GM12892 (cell line): Measurements from ENCODE around the gene TTC17.
"Not testable (repeated sequence)": the region's sequence is repeated elsewhere in the genome, so short reads cannot be mapped to it uniquely, and the experiment has no call there.

ENCODE experiments used
- DNase-seq: peaks from one replicate; pipeline ENCODE4 v3.0.0; 2011; ENCODE audit not compliant: insufficient read length
- FAIRE-seq: peaks from 2 replicates; lab custom pipeline; 2011; peaks lifted over from hg19 to GRCh38; lab: Jason Lieb, UNC
- POLR2A ChIP-seq: IDR thresholded peaks from 2 replicates; pipeline ENCODE4 v1.6.1; 2011; ENCODE audit warnings: low read depth, low read length, control low read depth
- POLR2AphosphoS5 ChIP-seq: IDR thresholded peaks from 2 replicates; pipeline ENCODE4 v1.6.1; 2011; ENCODE audit warnings: low read depth, low read length, control low read depth
- TAF1 ChIP-seq: IDR thresholded peaks from 2 replicates; pipeline ENCODE4 v1.6.1; 2011; ENCODE audit warnings: low read depth, mild to moderate bottlenecking, control low read depth, low read length, borderline replicate concordance

Gene TTC17

GRCh38 chr11:43393765-43394355, 35.1 kb downstream of the TTC17 start:
- FAIRE-seq (no peak), DNase-seq (no peak)
- TF ChIP-seq TAF1 (no peak), POLR2AphosphoS5 (no peak), POLR2A (no peak)

- no peak for DNase-seq
- FAIRE-seq, result no peak
- TF ChIP-seq POLR2AphosphoS5 (no peak), POLR2A (no peak), TAF1 (no peak)
Measured at GRCh38 chr11:43396617-43397016, 37.9 kb downstream of the TTC17 start.

GRCh38 chr11:43397251-43397650, 38.5 kb downstream of the TTC17 start:
- TF ChIP-seq TAF1 (no peak), POLR2AphosphoS5 (no peak), POLR2A (no peak)
- DNase-seq (no peak), FAIRE-seq (peak; percentile 67)

GRCh38 chr11:43399983-43400630, 41.4 kb downstream of the TTC17 start:
- FAIRE-seq (no peak), DNase-seq (no peak)
- TF ChIP-seq POLR2A (no peak), TAF1 (no peak), POLR2AphosphoS5 (no peak)

DNA sequence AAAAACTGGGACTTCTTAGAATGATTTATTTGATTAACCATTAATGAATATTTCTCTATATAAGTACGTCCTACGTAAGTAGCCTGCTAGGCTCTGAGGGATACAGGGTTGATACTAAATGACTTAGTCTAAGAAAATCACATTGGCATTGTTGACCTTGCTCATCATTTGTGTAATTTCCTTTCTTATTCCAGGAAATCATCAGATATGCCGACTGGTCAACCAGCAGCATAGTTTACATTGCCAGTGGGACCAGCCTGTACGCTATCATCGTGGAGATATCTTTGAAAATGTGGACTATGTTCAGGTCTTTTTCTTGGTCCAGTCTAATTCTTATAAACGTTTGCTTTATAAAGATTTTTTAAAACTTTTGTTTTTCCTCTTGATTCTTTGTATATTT, 42.5 kb downstream of the TTC17 start:
- FAIRE-seq, result peak; percentile 58
- TF ChIP-seq TAF1 (no peak), POLR2AphosphoS5 (no peak)
- no peak for DNase-seq

GRCh38 chr11:43401811-43402210, 43.1 kb downstream of the TTC17 start:
- not testable (repeated sequence) for DNase-seq, FAIRE-seq

GRCh38 chr11:43403357-43404231, 44.9 kb downstream of the TTC17 start:
- no peak for DNase-seq
- no peak for TF ChIP-seq TAF1
- peak; percentile 62 for FAIRE-seq

- TF ChIP-seq POLR2AphosphoS5 (no peak), POLR2A (no peak), TAF1 (no peak)
- no peak for DNase-seq
- FAIRE-seq, result no peak
Measured at GRCh38 chr11:43404406-43404805, 45.7 kb downstream of the TTC17 start.

GRCh38 chr11:43404836-43405479, 46.2 kb downstream of the TTC17 start:
- no peak for FAIRE-seq
- DNase-seq, result no peak

GRCh38 chr11:43408277-43408676, 49.6 kb downstream of the TTC17 start:
- TF ChIP-seq POLR2A (no peak), TAF1 (no peak), POLR2AphosphoS5 (no peak)
- no peak for FAIRE-seq
- no peak for DNase-seq

More at GRCh38 chr11:43404836-43405479, 46.2 kb downstream of the TTC17 start:
- TF ChIP-seq TAF1 (no peak), POLR2AphosphoS5 (no peak), POLR2A (no peak)

- no peak for DNase-seq
- no peak for FAIRE-seq
- TF ChIP-seq POLR2AphosphoS5, result no peak
- TF ChIP-seq POLR2A, result no peak
- no peak for TF ChIP-seq TAF1
Measured at GRCh38 chr11:43410394-43410793, 51.7 kb downstream of the TTC17 start.

DNA sequence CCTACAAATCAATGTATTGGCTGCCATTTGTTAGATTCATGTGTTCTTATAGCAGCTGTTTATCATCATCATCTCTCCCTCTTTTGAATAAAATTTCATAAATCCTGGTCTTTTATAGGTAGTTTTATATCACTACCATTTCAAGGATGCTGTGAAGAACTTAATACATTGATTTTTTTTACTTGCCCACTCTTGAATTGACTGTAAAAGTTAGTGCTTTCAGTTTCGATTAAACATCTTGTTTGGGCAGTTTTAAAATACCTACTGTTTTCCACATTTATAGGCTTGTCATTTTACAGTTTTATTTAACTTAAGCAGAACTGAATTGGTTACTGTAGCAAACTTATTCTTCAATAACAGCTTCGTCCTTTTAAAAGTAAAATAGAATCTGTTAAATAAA, 59.5 kb downstream of the TTC17 start:
- no peak for DNase-seq
- peak; percentile 24 for FAIRE-seq
- TF ChIP-seq TAF1, result no peak
- no peak for TF ChIP-seq POLR2AphosphoS5
- TF ChIP-seq POLR2A, result no peak

DNA sequence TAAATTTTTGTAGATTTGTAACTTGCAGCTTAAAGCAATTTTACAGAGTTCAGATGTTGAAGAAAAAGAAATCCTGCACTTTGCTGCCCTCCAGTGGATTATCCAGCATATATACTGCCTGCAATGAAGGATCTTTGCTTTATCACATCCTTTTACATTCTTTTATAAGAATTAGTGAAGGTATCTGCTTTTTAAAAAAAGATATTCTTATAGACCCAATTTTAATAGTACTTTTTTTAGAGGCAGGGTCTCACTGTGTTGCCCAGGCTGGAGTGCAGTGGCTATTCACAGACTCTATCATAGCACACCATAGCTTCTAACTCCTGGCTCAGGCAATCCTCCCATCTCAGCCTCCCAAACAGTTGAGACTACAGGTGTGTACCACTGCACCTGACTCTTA, 60.7 kb downstream of the TTC17 start:
- TF ChIP-seq POLR2AphosphoS5, result no peak
- no peak for TF ChIP-seq TAF1
- TF ChIP-seq POLR2A, result no peak
- FAIRE-seq (peak; percentile 67), DNase-seq (no peak)
